Measurements from ENCODE around the gene LRRIQ4. TPM values are rescaled to one million over a fixed set of nuclear protein-coding genes. Genes with fewer than 3 reads are reported as not detected.

LRRIQ4 gene
- total RNA-seq, 8 experiments from 2014 or later, result 0.08 to 0.50 (median 0.38) TPM; not detected in 3

DNA sequence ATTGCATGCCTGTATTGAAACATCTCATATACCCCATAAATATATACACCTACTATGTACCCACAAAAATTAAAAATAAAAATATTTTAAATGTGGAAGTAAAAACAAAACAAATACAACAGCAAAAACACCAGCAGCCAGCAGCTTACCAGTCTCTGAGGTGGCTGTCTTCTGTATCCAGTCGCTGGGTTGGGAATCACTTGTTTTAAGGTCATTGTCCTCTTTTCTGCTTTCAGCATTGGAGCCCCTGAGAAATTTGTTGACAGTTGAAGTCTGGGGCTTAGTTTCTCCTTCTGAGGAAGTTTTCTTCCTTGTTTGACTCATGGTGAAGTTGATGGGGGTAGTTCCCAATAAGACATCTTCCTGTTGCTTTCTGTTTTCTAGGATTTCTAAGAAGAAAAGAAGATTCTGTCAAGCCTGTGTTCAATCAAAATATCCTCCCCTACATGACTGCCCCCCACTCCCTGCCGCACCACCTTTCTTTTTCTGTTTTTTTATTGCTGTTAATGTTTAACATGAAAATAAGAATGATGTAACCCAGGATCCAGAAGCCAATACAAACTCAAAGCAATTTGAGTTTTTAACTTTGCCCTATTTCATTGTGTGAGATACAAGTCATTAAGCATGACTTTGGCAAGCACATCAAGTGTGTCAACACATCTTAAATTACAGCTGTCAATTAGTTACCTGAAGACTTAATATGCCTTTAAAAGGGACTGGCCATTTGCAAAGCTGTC, 57.0 kb downstream of the LRRIQ4 start, which contains the start of gene LRRC31:
Gene LRRC31, minus strand, starts transcription at position 452 of the 737 bp plus-strand sequence. Its CDS starts 128 bp downstream, at position 324.
- no peak within 1 kb of the TSS for H3K27ac ChIP-seq
- H3K4me3 ChIP-seq, result no peak within 1 kb of the TSS
- no peak for ATAC-seq (replicated peaks in 6 of 8)
- H3K4me1 ChIP-seq (replicated peaks in 1 of 2), result peaks cover 0 to 7% of the 10 kb centered on the region in 2 donors
- in situ Hi-C loops (cut with MboI; ENCODE audit: low pct_unique_long_range_greater_than_20kb in 2 of 9, low sequenced_read_pairs in 9 of 9, unreplicated experiment in 9 of 9), result loop anchor here in 1 of 9 experiments (25.0 kb wide), 1 partner anchor 193 kb away; no protein-coding TSS in a partner anchor
- 0 to 80% (median 13%) methylated on average over 1 to 2 of the region's 2 CpGs; no CpG with 5 or more reads in 3 of the 10 experiments for WGBS, 10 experiments

GRCh38 chr3:169871129-169871886, 58.6 kb downstream of the LRRIQ4 start:
- Histone ChIP-seq H3K4me1 (replicated peaks in 1 of 2) (peaks cover 0 to 7% of the 10 kb centered on the region in 2 donors), H3K27ac (no peak overlapping the region), H3K4me3 (no peak overlapping the region)
- peak in 1 of 8 experiments; percentile 15 for ATAC-seq (replicated peaks in 6 of 8)
- WGBS, 10 experiments, result 17 to 100% (median 90%) methylated on average over 1 to 2 of the region's 2 CpGs; no CpG with 5 or more reads in 4 of the 10 experiments
- in situ Hi-C loops (cut with MboI; ENCODE audit: low pct_unique_long_range_greater_than_20kb in 2 of 9, low sequenced_read_pairs in 9 of 9, unreplicated experiment in 9 of 9), result loop anchor here in 1 of 9 experiments (25.0 kb wide), 1 partner anchor 191 kb away; no protein-coding TSS in a partner anchor

DNA sequence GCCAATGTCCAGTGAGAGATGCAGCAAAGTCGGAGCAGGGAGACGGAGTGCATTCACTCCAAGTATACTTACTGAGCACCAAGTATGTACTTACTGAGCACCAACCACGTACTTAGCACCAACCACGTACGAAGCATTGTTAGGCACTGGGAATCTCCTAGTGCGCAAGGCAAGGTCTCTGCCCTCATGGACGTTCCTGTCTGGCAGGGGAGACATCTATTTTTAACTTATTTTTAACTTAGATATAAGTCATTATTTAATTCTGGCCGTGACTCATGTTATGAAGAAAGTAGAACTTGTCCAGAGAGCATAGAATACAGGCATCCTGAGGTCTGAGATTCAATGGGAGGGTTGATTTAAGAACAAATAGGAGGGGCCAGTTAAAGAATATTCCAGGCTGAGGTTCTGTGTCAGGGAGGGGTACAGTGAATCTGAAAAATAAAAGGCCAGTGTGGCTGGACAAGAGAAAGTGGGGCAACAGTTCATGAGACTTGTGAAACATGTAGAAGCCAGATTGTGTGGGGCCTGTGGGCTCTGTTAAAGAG, 66.4 kb downstream of the LRRIQ4 start:
- WGBS, 10 experiments, result 53 to 100% (median 82%) methylated on average over 1 to 7 of the region's 8 CpGs; no CpG with 5 or more reads in 2 of the 10 experiments
- no peak overlapping the region for H3K27ac ChIP-seq
- no peak overlapping the region for H3K4me3 ChIP-seq
- no peaks in the 10 kb centered on the region for H3K4me1 ChIP-seq (replicated peaks in 1 of 2)
- peak in 2 of 8 experiments; percentile 60 to 87 for ATAC-seq (replicated peaks in 6 of 8)
- in situ Hi-C loops (cut with MboI; ENCODE audit: low pct_unique_long_range_greater_than_20kb in 2 of 9, low sequenced_read_pairs in 9 of 9, unreplicated experiment in 9 of 9), result no loop called here

DNA sequence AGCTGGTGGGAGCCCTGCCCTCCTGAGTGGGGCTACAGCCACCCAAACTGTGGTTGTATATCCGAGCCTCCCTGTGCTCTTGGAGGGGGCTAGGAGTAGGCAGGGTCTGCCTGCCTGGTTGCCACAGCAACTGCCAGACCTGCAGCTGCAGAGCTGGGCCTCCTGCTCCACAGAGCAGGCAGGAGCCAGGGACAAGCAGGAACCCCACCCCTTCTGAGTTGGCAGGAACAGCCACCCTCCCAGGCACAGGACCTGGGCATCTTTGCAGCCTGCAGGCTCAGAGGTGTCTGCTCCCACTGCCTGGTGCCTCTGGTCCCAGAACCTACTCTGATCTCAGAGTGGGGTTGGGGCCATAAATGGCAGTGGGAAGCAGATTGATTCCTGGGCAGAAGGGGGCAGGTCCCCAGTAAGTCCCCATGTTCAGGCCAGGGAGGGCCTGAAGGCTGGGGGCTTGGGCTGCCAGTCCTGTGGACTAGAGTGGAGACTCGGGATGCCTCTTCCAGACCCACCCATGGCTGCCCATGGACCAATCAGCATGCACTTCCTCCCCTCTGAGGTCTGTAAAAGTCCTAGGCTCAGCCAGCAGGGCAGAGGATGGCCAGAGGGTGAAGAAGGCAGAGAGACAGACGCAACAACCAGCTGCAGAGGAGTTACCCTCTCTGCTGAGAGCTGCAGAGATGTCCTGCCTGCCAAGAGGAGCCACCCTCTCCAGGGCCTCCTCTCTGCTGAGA, 67.3 kb downstream of the LRRIQ4 start:
- ATAC-seq (replicated peaks in 6 of 8), result peak in 7 of 8 experiments; percentile 14 to 73 (median 43)
- 38 to 40% methylated on average over 1 of the region's 3 CpGs; no CpG with 5 or more reads in 8 of the 10 experiments for WGBS, 10 experiments
- H3K4me3 ChIP-seq, result no peak overlapping the region
- H3K27ac ChIP-seq, result no peak overlapping the region
- H3K4me1 ChIP-seq (replicated peaks in 1 of 2), result no peaks in the 10 kb centered on the region
- in situ Hi-C loops (cut with MboI; ENCODE audit: low pct_unique_long_range_greater_than_20kb in 2 of 9, low sequenced_read_pairs in 9 of 9, unreplicated experiment in 9 of 9), result no loop called here

DNA sequence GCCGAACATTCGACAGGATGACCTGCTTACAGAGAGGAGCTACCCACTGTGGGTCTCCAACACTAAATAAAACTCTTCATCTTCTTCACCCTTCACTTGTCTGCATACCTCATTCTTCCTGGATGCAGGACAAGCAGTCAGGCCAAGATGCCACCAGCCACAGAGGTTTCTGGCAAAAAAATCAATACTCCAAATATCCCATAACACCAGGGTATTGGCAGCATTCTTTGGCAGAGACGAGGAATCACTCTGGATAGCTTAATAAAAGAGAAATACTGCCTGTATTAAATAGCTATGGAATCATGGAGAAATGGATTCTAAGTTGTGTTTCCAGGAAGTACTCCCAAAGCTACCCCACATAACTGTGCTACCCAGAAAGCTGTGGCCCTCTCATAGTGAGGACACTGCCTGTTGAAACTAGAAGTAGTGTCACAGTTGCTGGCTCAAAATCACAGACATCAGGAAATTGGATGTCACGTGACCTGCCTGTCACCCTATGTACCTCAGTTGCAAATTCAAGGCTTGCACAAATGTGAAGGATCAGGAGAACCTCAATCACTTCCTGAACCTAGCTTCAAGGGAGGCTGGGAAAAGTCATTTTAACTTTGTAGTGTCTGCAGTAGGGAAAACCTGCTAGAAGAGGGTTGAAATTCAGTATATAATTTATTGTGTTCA, 68.0 kb downstream of the LRRIQ4 start:
- Histone ChIP-seq H3K4me3 (no peak overlapping the region), H3K27ac (no peak overlapping the region), H3K4me1 (replicated peaks in 1 of 2) (no peaks in the 10 kb centered on the region)
- no peak for ATAC-seq (replicated peaks in 6 of 8)
- WGBS, 10 experiments, result 6 to 100% (median 60%) methylated on average over 1 to 3 of the region's 4 CpGs; no CpG with 5 or more reads in 3 of the 10 experiments
- in situ Hi-C loops (cut with MboI; ENCODE audit: low pct_unique_long_range_greater_than_20kb in 2 of 9, low sequenced_read_pairs in 9 of 9, unreplicated experiment in 9 of 9), result no loop called here

DNA sequence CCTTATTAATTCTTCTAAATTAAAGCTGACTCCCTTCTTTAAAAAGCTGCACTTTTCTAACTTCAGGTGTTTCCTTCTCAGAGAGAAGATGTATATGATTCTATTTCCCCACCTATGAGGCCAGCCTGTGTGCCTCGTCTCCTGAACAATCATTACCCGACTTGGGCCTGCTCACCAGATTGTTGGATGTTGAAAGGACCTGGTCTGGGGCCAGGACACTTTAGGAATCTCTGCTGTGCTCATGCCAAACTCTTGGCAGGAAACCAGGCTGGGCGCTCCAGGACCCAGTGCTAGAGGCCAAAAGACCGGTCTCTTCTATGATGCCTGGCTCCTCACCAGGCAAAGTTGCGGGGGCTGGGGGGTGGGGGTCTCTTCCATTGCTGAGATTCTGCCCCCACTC, 74.0 kb downstream of the LRRIQ4 start:
- in situ Hi-C loops (cut with MboI; ENCODE audit: low pct_unique_long_range_greater_than_20kb in 2 of 9, low sequenced_read_pairs in 9 of 9, unreplicated experiment in 9 of 9), result no loop called here
- 0 to 100% (median 77%) methylated on average over 1 to 5 of the region's 5 CpGs; no CpG with 5 or more reads in 4 of the 10 experiments for WGBS, 10 experiments
- Histone ChIP-seq H3K4me3 (no peak overlapping the region), H3K27ac (no peak overlapping the region), H3K4me1 (replicated peaks in 1 of 2) (no peaks in the 10 kb centered on the region)
- ATAC-seq (replicated peaks in 6 of 8), result no peak

Other genes with a start within 250 kb of the LRRIQ4 start
- gene MECOM, start 149.2 kb upstream of the LRRIQ4 start, total RNA-seq, result 10 to 100 TPM in 2 of 8 experiments, 1 to 10 TPM in 6; 3.1 to 11.1 (median 7.7) TPM
- gene TERC, start 47.8 kb upstream of the LRRIQ4 start, total RNA-seq, result 10 to 100 TPM in 5 of 8 experiments, 1 to 10 TPM in 3; 2.6 to 85.6 (median 13.9) TPM
- gene ACTRT3, start 43.3 kb upstream of the LRRIQ4 start, total RNA-seq, result 1 to 10 TPM in 2 of 8 experiments, under 1 TPM in 4, not detected in 2; 0.05 to 2.2 (median 0.69) TPM
- gene MYNN, start 39.5 kb upstream of the LRRIQ4 start, total RNA-seq, result 10 to 100 TPM; 13.4 to 26.4 (median 18.6) TPM
- gene LRRC34, start within 50 bp of the LRRIQ4 start, total RNA-seq, result 1 to 10 TPM; 2.1 to 7.1 (median 4.3) TPM
- under 1 TPM in 4 of 8 experiments, not detected in 4; 0.08 to 0.21 (median 0.14) TPM for gene LRRC31, start 57.1 kb downstream of the LRRIQ4 start, total RNA-seq
- gene SAMD7, start 98.7 kb downstream of the LRRIQ4 start, total RNA-seq, result under 1 TPM in 3 of 8 experiments, not detected in 5; 0.08 to 0.19 (median 0.10) TPM
- gene SEC62, start 153.9 kb downstream of the LRRIQ4 start, total RNA-seq, result 100 to 1,000 TPM in 1 of 8 experiments, 10 to 100 TPM in 7; 50.3 to 124 (median 62.7) TPM
- 1 to 10 TPM in 6 of 8 experiments, under 1 TPM in 2; 0.38 to 4.8 (median 1.8) TPM for gene GPR160, start 225.1 kb downstream of the LRRIQ4 start, total RNA-seq

Measured in motor neuron (in vitro differentiated cells).